NCI-H2171 treated with DMSO at 0.1 percent for 48 hours (cell line): Measurements from ENCODE around the gene NPTXR.
A peak's percentile ranks its signal among the peaks of the same experiment; 100 is the strongest.
"Not testable (repeated sequence)": the region's sequence is repeated elsewhere in the genome, so short reads cannot be mapped to it uniquely, and the experiment has no call there.

ENCODE experiments used
- DNase-seq: peaks from one replicate; lab custom pipeline; 2025; lab: John Stamatoyannopoulos, UW

The NPTXR gene

GRCh38 chr22:38868286-38868721 lies 24.5 kb upstream of the NPTXR start:
- no peak for DNase-seq

DNA sequence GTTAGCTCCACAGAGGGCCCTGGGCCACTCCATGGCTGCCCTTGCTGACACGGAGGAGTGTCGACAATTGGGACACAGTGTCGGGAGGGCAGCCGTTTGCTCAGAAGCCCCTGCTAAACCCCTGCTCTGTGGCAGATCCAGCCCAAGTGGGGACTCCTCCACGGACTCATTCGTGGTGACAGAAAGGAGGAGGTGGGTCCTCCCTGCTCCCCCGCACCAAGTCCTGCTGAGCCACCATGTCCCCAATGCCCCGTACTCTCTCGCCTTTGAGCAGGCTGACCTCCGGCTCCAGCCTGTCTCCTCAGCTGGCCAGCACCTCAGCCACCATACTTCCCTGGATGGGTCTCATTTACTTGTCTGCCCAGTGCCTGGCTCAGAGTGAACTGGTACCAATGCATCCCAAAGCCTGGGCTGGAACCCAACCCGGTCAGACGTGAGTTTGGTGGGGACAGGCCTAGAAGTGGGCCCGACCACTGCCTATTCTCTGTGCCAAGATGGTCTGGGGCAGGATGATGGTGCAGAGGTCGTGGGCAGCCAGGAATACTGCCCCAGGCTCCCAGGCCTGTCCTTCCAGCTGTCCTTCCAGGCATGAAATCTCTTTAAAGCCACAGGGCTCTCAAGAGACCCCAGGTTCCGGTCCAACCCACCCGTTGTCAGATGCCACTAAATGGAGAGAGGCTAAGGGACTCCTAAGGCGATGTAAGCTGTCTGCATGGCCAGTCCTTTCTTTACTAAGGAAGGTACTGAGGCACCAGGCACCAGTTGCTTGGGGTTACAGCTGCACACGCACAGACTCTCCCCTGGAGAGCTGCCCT lies 23.9 kb upstream of the NPTXR start:
- DNase-seq = no peak

DNA sequence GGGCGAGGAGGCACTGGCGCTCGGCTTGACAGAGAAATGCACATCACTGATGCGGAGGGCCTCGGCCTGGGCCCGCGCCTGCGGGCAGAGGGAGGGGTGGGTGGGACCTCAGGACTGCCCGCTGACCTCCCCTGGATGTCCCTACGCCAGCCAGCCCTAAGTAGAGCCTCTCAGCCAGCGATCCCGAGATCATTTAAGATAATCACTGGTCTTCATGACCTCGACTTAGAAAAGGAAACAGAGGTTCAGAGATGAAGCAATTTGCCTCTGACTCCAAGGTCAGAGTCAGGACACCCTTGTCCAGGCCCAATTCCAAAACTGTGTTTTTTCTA lies 23.3 kb upstream of the NPTXR start:
- no peak for DNase-seq

DNA sequence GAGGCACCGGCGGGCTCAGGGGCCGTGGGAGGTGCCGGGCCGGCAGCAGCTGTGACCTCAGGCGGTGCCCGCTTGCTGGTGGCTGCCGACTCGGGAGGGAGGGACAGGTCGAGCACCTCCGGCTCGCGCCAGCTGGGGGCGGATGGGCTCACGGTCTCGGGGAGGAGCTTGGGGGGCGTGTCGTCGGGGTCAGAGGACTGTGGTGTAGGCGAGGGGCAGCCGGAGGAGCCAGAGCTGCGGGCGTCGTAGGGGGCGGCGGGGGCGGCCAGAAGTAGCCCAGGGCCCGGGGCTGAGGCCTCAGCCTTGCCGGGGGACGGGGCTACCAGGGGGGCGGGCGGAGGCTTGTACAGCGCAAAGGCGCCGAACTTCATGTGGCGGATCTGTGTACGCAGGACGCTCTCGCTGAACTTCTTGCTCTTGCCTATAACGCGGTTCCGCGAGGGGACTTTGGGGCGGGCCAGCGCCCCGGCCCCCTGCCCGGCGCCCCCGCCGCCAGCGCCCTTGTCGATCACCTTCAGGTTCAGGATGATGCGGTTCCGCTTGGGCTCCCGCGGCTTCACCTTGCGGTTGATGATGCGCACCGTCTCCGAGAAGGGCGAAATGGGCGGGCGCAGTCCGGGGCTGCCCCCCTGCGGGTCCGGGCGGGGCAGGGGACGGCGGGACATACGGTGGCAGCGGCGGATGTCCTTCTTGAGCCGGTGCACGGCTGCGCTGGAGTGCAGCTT lies 22.7 kb upstream of the NPTXR start:
- no peak for DNase-seq

DNA sequence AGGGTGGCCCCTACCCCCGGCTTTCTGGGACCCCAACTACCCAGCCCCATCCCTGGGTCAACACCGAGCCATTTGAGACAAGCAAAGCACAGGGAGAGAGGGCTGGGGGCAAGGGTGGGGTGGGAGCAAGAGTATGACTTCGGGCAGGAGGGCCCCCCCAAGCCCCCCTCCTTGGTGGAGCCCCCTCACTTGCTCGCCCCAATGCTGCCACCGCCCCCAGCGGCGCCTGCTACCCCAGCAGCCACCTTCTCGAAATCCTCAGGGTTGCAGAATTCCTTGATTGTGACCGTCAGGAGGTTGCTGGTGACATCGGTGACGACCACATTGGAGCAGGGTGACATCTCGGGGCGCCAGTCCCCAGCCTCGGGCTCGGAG lies 22.2 kb upstream of the NPTXR start:
- DNase-seq = no peak

DNA sequence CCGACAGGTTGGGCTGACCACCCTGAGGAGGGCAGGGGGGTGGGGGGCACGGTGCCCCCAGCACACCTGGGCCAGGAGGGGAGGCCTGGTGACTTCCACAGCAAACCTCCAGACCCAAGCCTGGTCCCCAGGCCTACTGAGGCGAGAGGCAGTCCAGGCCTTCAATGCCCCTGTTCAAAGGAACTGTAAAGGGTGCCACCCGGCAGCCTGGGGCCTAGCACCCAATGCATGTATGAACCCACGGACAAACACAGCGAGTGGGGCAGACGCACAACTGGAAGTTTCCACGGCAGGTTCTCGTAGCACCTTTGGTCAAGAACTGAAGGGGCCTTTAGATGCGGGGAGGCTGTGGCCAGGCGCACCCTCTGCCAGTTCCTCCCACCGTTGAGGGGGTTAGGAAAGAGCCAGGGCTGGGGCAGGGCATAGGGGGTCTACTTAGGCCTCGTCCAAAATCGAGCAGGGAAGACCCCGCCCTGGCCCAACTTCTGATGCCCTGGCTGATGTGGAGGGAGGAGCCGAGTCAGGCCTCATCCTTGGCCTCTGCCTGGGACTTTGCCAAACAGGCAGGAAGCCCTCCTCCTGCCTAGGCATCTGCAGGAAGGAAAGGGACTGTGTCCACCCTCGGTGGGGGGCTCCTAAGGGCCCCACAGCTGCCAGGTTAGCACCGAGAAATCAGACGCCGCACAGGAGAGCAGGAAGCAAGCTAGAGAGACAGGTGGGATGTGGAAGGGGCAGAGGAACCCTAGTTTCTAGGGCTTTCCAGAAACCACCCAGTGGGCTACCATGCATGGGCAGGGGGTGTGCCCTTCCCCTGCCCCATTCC lies 21.6 kb upstream of the NPTXR start:
- DNase-seq = no peak

DNA sequence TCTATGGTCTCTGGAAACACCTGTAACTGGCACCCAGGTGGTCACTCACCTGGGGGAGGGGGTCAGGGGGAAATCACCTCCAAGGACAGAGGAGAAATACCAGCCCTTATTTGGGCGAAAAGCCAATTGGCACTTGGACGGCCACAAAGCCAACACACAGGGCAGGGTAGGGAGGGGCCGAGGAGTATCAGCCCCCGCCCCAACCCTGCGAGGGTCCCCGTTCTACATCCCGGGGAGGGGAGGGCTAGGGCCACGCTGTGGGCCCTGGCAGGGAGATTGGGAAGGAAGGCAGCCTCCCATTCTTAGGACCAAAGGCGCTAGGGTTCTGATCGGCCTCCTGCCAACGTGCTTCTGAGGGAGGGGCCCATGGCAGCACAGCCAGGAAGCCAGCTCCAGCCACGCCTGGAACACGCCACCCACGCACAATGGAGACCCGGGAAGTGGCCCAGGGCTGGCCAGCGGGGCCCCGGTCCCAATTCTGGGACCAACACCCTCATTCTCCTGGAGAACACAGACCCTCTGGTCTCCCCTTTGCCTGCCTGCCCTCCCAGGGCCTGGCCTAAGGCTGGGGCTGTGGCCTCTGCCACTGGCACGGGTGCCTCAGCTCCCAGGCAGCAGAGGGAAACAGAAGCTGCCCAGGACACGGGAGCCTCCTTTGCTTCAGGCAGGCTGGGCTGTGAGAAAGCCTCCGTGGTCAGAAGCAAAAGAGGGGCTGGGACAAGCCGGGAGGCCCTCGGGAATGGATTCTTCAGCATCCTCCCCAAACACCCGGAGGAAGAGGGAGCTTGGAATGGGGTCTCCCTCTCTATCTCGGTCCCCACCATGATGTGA lies 20.7 kb upstream of the NPTXR start:
- DNase-seq = no peak

DNA sequence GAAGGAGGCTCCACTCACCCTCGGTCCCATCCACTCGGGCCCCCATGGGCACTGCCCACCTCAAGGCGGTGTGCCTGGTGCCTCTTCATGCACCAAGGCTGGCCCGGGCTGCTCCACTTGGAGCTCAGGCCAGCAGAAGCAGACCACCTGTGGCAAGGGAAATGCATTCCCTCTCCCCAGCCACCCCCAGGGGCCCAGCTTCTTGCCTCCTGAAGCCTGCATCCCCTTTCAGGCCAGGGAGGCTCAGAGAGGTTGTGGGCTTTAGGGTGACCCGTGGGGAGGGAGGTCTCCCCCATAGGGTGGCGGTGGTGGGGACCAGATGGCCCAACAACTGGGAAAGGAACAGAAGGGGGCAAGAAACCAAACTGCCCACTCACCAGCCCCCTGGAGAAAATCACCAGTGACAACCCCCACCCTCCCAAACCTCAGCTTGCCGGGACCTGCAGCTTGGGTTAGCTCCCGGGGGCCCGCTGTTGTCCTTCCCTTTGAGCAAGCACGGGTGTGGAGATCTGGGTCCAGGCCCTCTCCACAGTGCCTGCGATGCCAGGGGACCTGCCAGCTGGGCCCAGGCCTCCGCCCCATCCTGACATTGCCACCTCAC lies 19.8 kb upstream of the NPTXR start:
- DNase-seq = no peak

- no peak for DNase-seq
Observed at GRCh38 chr22:38862375-38863329, 18.8 kb upstream of the NPTXR start.

DNA sequence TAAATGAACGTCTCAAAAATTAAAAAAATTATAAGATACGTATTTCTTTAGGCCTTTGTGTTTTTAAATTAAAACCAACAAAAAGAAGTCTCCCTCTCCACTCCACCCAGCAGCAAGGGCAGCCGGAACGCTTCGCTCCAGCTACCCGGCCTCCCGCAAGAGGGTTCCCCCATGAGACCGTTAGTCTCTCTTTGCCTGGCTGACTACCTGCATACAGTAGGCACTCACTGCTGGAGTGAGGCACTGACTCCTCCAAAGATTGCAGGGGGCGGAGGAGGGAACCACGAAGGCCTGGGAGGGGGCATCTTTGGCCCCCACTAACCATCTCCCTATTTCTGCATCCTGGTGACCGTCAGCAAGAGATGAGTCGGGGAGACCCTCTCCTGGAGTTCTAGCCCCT lies 18.1 kb upstream of the NPTXR start:
- DNase-seq = no peak

- no peak for DNase-seq
Observed at GRCh38 chr22:38861170-38861876, 17.5 kb upstream of the NPTXR start.

- DNase-seq = peak; percentile 64
Observed at GRCh38 chr22:38860283-38861169, 16.7 kb upstream of the NPTXR start.

DNA sequence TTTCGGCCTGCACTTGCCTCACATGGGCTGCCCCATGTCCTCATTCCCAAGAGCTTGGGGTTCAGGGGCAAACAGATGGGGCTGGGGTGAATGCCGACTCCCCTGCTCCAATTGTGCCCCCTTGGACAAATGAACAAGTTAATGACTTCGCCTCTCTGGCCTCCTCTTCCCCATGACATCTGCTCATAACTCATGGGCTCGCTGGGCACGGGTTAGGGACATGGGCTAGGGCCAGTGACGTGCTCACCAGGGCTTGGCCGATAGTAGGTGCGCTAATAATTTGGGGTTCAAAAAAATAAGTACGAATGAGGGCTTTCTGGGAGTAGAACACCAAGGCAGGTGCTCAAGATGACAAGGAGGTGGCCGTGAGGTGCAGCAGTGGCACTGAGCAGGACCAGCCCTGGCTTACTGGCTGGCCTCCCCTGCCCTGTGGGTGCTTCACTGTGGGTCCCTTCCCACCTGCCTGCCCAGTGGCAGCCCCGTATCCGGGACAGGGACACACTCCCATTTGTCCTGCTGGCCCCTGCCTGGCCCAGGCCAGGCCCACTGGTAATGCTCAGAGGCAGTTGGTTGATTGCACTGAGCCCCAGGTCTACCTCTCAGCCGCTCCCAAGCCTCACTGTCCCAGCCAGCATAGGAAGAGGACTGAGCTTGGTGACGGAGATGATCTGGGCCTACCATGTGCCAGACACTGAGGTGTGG lies 15.9 kb upstream of the NPTXR start:
- DNase-seq = no peak

DNA sequence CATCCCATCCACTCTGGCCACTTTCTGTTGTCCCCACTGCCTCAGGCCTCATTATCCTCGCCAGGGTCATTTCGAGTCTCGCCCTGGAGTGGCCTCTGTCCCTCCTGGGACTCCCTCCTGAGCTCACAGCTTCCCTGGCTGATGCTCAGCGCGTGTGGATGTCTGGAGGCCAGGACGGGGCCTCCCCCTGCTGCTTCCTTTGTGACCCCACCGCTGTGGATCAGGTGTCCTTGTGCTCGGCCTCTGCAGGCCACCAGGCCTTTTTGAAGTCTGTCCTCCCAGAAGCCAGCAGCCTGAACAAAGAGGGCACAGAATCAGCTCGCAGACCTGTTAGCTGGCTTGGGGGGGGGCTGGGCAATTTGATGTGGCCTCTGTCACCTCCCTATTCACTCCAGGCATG lies 14.7 kb upstream of the NPTXR start:
- DNase-seq = no peak

GRCh38 chr22:38854476-38854875 lies 10.6 kb upstream of the NPTXR start:
- not testable (repeated sequence) for DNase-seq

- DNase-seq = not testable (repeated sequence)
Observed at GRCh38 chr22:38853883-38854282, 10.1 kb upstream of the NPTXR start.

DNA sequence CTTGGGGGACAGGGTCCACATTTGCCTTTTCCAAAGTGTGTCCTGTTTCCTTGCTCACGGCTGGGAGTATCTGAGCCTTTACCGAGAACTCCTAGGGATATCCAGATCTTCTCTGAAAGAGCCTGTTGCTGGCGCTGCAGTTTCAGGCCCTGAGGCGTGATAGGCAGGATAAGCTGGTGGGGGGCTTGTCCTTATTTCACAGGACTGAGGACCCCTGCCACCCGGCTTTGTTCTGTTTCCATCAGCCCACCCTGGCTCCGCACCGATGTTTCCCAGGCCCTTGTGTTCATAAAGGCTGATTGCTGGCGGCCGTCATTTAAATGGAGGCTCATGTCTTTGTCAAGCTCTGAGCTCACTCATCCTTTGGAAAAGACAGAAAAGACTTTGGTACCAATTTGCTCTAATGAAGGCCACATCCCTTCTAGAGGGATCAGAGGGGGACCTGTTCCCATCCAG lies 9.4 kb upstream of the NPTXR start:
- DNase-seq = no peak

DNA sequence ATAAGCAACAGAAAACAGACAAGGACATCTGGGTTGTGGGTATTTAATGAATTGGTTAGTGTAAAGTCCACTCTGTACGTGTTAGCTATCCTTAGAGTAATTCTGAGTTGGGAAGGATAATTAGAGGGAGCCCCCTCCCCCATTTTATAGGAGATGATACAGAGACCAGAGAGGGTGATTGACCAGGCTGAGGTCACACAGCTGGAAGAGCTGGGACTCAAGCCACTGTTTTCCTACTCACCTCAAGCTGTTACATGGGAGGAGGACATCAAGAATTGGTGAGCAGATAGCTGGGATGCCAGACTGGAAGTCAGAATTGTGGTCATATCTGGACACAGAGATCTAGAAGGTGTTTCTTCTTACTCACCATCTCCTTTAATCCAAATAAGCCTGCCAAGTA lies 8.7 kb upstream of the NPTXR start:
- no peak for DNase-seq
